Esophagus (tissue), 2 donors: ENCODE results near the gene LRRC17. TPM values are rescaled to one million over a fixed set of nuclear protein-coding genes. Genes with fewer than 3 reads are reported as not detected.

Experiments used
- H3K27ac ChIP-seq, 2 donors: one replicate each; pipeline ENCODE4 v1.5.1; 2013; ENCODE audit warnings: low read depth in 2 of 2, mild to moderate bottlenecking in 2 of 2, inconsistent platforms in 1 of 2, low read length in 1 of 2, moderate library complexity in 1 of 2
- H3K27me3 ChIP-seq, 2 donors: one replicate each; pipeline ENCODE4 v1.6.1; 2013; ENCODE audit warnings: low read length in 2 of 2, control low read depth in 1 of 2, mild to moderate bottlenecking in 1 of 2; ENCODE audit not compliant: insufficient read depth in 2 of 2, control insufficient read depth in 1 of 2
- H3K36me3 ChIP-seq, 2 donors: one replicate each; pipeline ENCODE4 v1.6.1; 2013; ENCODE audit warnings: low read length in 1 of 2; ENCODE audit not compliant: control insufficient read depth in 2 of 2, insufficient read depth in 2 of 2
- H3K4me1 ChIP-seq, 2 donors: one replicate each; pipeline ENCODE4 v1.6.1; 2013; ENCODE audit warnings: low read length in 1 of 2; ENCODE audit not compliant: control insufficient read depth in 2 of 2, insufficient read depth in 2 of 2
- H3K4me3 ChIP-seq, 2 donors: one replicate each; pipeline ENCODE4 v1.5.1; 2013; ENCODE audit warnings: low read length in 2 of 2, mild to moderate bottlenecking in 2 of 2, low read depth in 1 of 2, moderate library complexity in 1 of 2
- H3K9me3 ChIP-seq, 2 donors: one replicate each; pipeline ENCODE4 v1.6.1; 2013; ENCODE audit warnings: mild to moderate bottlenecking in 2 of 2, low read depth in 1 of 2, low read length in 1 of 2, moderate library complexity in 1 of 2; ENCODE audit not compliant: control insufficient read depth in 2 of 2, insufficient read depth in 1 of 2
- WGBS, 2 donors: extraction: QIAGEN DNeasy Blood & Tissue Kit; methylation state at CpG; one replicate each; pipeline ENCODE4 v1.1.7; 2013; 5-methylcytosine and 5-hydroxymethylcytosine counted together
- polyA plus RNA-seq, 2 donors: library from polyadenylated mRNA; stranded (reverse); fragments of 200-250 nt; gene quantifications; one replicate each; pipeline ENCODE4 v1.2.3, GENCODE V29; 2013
- donor health status: healthy with polysubstance abuse.
- donor health status: Bipolar disorder and iron deficiency.

Gene LRRC17, protein sequence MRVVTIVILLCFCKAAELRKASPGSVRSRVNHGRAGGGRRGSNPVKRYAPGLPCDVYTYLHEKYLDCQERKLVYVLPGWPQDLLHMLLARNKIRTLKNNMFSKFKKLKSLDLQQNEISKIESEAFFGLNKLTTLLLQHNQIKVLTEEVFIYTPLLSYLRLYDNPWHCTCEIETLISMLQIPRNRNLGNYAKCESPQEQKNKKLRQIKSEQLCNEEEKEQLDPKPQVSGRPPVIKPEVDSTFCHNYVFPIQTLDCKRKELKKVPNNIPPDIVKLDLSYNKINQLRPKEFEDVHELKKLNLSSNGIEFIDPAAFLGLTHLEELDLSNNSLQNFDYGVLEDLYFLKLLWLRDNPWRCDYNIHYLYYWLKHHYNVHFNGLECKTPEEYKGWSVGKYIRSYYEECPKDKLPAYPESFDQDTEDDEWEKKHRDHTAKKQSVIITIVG
- polyA plus RNA-seq = under 1 TPM; 0.26 to 0.27 TPM

DNA sequence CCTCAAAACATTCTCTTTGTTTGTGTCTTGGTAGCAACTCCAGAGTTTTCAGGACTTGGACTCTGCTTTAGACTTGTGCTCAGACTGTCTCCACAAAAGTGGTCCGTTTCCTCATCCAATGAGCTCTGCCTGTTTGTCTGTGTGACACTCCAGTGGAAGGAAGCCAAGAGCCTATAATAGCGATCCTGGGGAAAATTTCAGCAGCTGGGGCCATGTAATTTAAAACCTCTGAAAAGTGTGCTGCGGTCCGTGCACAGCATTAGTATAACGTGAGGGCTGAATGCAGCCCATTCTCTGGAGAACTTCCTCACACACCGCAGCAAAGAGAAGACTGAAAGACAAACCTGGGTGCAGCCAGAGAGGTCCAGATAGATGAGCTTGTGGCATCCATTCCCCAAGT is at the start of gene LRRC17:
Gene LRRC17, plus strand, starts transcription at position 259 of the 400 bp plus-strand sequence. CDS start 20,914 bp downstream, outside the sequence.
- H3K27ac ChIP-seq = no peak within 1 kb of the TSS
- H3K4me1 ChIP-seq = no peaks in the 10 kb centered on the region
- WGBS, 2 donors = 19 to 43% methylated on average over 6 of the region's 6 CpGs
- H3K9me3 ChIP-seq = no peaks in the 10 kb centered on the region
- no peaks in the 10 kb centered on the region for H3K27me3 ChIP-seq
- H3K4me3 ChIP-seq = no peak within 1 kb of the TSS
- H3K36me3 ChIP-seq = no peaks in the 10 kb centered on the region

DNA sequence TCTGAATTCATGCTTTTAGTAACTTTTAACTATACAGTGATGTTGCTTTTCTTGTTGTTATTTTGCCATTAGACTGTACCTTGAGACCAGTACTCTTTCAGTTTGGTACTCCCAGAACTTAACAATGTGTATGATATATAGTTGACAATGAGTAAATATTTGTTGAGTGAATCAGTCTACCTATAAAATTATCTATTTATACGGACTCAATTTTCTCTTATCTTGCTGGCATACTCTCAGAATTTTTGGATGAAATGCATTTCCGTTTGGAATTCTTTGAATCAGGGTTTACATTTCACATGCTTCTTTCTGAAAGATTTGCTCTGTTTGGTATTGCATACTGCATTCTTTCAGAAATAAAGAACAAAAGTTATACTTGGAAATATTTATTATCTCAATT is 47.8 kb upstream of the LRRC17 start:
- Histone ChIP-seq H3K4me1 (no peaks in the 10 kb centered on the region), H3K27ac (no peak overlapping the region), H3K27me3 (no peaks in the 10 kb centered on the region), H3K36me3 (no peaks in the 10 kb centered on the region), H3K4me3 (no peak overlapping the region), H3K9me3 (no peaks in the 10 kb centered on the region)
- 52 to 70% methylated on average over 2 of the region's 2 CpGs for WGBS, 2 donors

DNA sequence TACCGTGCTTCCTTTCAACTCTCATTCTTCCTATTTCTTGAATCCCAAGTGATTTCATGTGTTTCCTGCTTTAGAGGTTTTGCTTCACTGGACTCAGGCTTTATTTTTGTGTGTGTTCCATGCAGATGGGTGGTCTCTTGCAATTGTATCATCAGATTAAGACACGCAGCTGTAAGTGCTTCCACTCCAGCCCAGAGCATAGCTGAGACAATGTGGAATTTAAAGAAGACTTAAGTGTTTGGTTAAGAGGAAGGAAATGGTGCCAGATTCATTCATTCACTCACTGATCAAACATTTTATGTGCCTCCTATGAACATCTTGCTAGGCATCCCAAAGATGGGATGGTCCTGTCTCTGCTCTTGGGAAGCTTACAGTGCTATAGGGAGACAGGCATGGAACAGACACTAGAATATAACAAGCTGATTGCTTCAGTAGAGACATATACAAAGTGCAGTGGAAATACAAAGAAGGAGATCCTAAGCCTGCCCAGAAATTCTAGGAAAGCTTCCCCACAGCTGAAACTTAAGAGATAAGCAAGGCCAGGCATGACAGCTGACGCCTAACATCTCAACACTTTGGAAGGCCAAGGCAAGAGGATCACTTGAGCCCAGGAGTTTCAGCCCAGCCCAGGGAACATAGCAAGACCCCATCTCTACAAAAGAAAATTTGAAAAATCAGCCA is 46.1 kb upstream of the LRRC17 start:
- Histone ChIP-seq H3K36me3 (no peaks in the 10 kb centered on the region), H3K9me3 (no peaks in the 10 kb centered on the region), H3K4me3 (no peak overlapping the region), H3K27me3 (no peaks in the 10 kb centered on the region), H3K27ac (no peak overlapping the region), H3K4me1 (no peaks in the 10 kb centered on the region)
- WGBS, 2 donors = 81 to 85% methylated on average over 3 of the region's 3 CpGs

DNA sequence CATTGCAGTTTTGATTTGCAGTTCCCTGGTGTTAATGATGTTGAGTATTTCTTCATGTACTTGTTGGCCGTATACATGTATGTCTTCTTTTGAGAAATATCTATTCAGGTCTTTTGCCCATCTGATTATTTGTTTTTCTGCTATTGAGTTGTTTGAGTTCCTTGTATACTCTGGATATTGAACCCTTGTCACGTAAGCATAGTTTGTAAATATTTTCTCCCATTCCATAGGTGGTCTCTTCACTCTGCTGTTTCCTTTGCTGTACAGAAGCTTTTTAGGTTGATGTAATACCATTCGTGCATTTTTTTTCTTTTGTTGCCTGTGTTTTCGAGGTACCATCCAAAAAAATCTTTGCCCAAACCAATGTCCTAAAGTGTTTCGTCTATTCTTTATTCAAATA is 43.6 kb upstream of the LRRC17 start:
- no peaks in the 10 kb centered on the region for H3K9me3 ChIP-seq
- no peak overlapping the region for H3K4me3 ChIP-seq
- no peaks in the 10 kb centered on the region for H3K27me3 ChIP-seq
- no peaks in the 10 kb centered on the region for H3K4me1 ChIP-seq
- H3K27ac ChIP-seq = no peak overlapping the region
- no peaks in the 10 kb centered on the region for H3K36me3 ChIP-seq
- 86 to 99% methylated on average over 5 of the region's 5 CpGs for WGBS, 2 donors

DNA sequence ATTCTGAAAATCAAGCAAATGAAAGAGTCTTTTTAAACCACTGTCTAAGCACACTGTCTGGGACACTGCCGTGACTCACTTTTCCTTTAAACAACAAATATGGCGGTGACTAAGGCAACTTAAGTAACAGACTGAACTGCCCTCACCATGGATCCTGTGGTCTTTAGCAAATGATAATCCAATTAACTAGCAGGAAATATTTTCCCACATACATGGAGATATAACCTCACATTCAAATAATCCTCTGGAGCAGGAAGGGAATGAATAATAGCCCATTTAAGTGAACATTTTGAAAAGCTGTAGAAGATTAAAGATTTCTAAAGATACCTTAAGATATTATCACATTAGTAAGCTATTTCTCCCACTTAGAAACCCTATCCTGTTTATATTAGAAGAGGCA is 40.3 kb upstream of the LRRC17 start:
- Histone ChIP-seq H3K9me3 (no peaks in the 10 kb centered on the region), H3K27ac (no peak overlapping the region), H3K27me3 (no peaks in the 10 kb centered on the region), H3K4me1 (peaks cover 0 to 3% of the 10 kb centered on the region in 2 donors), H3K36me3 (no peaks in the 10 kb centered on the region), H3K4me3 (no peak overlapping the region)
- whole genome bisulfite sequencing, 2 donors = 88 to 97% methylated on average over 2 of the region's 2 CpGs

DNA sequence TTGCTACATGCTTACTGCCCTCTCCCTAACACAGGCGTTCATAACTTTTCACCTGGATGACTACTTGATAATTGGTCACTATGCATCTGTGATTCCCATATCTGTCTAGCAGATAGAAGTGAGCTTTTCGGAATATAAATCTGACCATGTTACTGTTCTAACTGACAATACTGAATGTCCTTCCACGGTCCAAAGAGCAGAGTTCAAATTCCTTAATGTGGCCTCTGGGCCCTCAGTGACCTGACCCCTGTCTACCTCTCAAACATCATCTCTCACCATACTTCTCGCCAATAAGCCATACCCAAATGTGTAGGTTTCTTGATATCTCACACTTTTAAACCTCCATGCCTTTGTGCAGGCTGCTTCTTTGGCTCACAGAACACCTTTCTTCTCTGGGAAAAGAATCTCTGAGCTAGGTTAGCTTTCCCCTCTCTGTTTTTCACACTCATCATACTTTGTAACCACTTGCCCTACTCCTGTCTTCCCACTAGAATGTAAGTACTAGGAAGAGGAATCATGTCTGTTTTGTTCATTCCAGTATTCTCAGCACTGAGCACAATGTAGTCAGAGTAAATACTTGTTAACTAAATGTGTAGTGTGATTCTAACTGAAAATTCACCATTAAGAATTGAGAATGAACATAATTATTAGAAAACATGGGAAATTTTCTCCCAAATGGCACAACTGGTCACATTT is 39.2 kb upstream of the LRRC17 start:
- H3K27ac ChIP-seq = no peak overlapping the region

DNA sequence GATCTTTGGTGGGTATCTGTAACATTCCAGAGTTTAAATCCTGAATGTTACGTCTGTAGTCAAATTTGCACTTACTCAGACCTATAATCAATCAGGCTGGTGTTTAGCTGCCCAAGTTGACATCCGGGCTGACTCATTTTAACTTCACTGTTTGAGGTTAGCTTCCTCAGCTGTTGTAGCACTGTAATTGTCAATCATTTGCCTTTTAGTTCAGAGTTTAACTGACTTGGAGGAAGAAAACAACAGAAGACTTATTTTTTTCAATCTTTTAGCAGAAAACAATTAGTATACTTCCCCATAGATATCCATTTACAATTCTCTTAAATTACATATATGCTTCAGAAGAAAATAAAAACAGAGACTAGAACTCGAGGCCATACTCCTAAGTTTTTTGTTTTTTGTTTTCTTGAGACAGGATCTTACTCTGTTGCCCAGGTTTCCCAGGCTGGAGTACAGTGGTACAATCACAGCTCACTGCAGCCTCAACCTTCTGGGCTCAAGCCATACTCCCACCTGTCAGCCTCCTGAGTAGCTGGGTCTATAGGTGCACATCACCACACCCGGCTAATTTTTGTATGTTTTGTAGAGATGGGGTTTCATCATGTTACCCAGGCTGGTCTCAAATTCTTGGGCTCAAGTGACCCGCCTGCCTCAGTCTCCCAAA is 38.5 kb upstream of the LRRC17 start:
- Histone ChIP-seq H3K27me3 (no peaks in the 10 kb centered on the region), H3K4me3 (no peak overlapping the region), H3K27ac (no peak overlapping the region), H3K9me3 (no peaks in the 10 kb centered on the region), H3K36me3 (no peaks in the 10 kb centered on the region), H3K4me1 (peaks cover 0 to 3% of the 10 kb centered on the region in 2 donors)
- WGBS, 2 donors = 68 to 74% methylated on average over 5 of the region's 5 CpGs

More for the DNA sequence above, 39.2 kb upstream of the LRRC17 start:
- 87 to 93% methylated on average over 4 of the region's 4 CpGs for WGBS, 2 donors
- H3K4me1 ChIP-seq = peaks cover 0 to 3% of the 10 kb centered on the region in 2 donors
- no peaks in the 10 kb centered on the region for H3K36me3 ChIP-seq
- H3K27me3 ChIP-seq = no peaks in the 10 kb centered on the region
- no peak overlapping the region for H3K4me3 ChIP-seq
- H3K9me3 ChIP-seq = no peaks in the 10 kb centered on the region

DNA sequence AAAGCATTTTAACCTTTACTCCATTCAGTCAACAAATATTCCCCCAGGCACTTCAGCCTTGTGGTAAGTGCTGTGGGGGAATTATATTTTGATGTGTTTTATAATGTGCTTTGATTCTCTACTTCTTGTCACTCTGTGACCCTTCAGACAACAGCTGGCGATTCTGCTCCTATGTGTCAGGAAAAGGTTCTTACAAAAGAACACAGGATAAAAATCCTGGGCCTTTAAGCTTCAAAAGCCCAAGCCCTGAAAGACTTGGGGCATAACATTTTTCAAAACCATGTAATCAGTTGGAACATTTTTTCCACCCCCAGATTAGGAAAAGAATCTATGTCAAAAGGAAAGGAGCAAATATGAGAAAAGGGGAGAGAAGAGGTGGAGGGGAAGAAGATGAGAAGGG is 37.8 kb upstream of the LRRC17 start:
- 92 to 93% methylated on average over 1 of the region's 1 CpG for WGBS, 2 donors
- no peak overlapping the region for H3K4me3 ChIP-seq
- H3K4me1 ChIP-seq = peaks cover 0 to 3% of the 10 kb centered on the region in 2 donors
- H3K27ac ChIP-seq = no peak overlapping the region
- no peaks in the 10 kb centered on the region for H3K9me3 ChIP-seq
- no peaks in the 10 kb centered on the region for H3K36me3 ChIP-seq
- H3K27me3 ChIP-seq = no peaks in the 10 kb centered on the region

DNA sequence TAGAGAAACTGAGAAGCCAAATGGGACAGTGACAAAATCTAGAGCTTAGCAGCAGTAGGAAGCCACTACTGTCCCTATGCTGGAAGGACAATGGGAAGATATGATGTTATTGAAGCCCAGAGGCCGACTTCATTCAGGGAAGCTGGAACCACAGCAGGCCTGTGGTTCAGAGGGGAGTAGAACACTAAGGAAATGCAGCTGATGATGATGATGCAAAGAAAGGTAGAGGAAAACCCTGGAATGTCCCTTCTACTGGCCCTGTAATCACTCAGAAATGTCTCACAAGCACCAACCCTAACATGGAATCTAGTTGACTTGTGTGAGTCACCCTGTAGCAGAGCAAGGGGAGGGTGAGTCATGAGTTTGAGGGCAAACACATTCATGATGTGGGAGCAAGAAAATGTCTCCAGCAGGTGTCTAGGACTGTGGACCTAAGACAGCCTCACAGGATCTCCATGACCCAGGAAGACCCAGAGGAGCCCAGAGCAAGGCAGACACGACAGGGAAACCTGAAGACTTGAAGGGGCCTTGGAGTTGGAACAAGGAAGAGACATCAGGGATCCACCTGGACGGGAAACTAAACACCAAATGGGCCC is 37.0 kb upstream of the LRRC17 start:
- no peaks in the 10 kb centered on the region for H3K36me3 ChIP-seq
- H3K4me1 ChIP-seq = peaks cover 0 to 3% of the 10 kb centered on the region in 2 donors
- no peaks in the 10 kb centered on the region for H3K9me3 ChIP-seq
- WGBS, 2 donors = 87 to 92% methylated on average over 3 of the region's 3 CpGs
- H3K27me3 ChIP-seq = no peaks in the 10 kb centered on the region
- peak overlapping the region; percentile 36 to 38 for H3K27ac ChIP-seq
- no peak overlapping the region for H3K4me3 ChIP-seq
